GM19238 (cell line): ENCODE data around the gene COL25A1.
"Not testable (repeated sequence)": the region's sequence is repeated elsewhere in the genome, so short reads cannot be mapped to it uniquely, and the experiment has no call there.

Source experiments
- DNase-seq: peaks from one replicate; pipeline ENCODE4 v3.0.0; 2011; ENCODE audit warnings: low spot score; ENCODE audit not compliant: insufficient read length

Gene COL25A1

GRCh38 chr4:109014593-109015412, 287.7 kb downstream of the COL25A1 start:
- DNase-seq: no peak

- DNase-seq: no peak
Measured at GRCh38 chr4:109012286-109012880, 290.1 kb downstream of the COL25A1 start.

- no peak for DNase-seq
Measured at GRCh38 chr4:109011241-109012026, 291.0 kb downstream of the COL25A1 start.

GRCh38 chr4:109010521-109010920, 291.9 kb downstream of the COL25A1 start:
- DNase-seq: no peak

GRCh38 chr4:109009909-109010308, 292.5 kb downstream of the COL25A1 start:
- no peak for DNase-seq

- DNase-seq: no peak
Measured at GRCh38 chr4:109007976-109008375, 294.5 kb downstream of the COL25A1 start.

- DNase-seq: no peak
Measured at GRCh38 chr4:109005523-109005922, 296.9 kb downstream of the COL25A1 start.

- DNase-seq: no peak
Measured at GRCh38 chr4:109004418-109004817, 298.0 kb downstream of the COL25A1 start.

GRCh38 chr4:109003964-109004363, 298.5 kb downstream of the COL25A1 start:
- DNase-seq: no peak

GRCh38 chr4:108991551-108992328, 310.7 kb downstream of the COL25A1 start:
- no peak for DNase-seq

- no peak for DNase-seq
Measured at GRCh38 chr4:108988464-108989195, 313.8 kb downstream of the COL25A1 start.

GRCh38 chr4:108984495-108984894, 318.0 kb downstream of the COL25A1 start:
- not testable (repeated sequence) for DNase-seq

GRCh38 chr4:108982402-108983185, 319.9 kb downstream of the COL25A1 start:
- DNase-seq: no peak

- DNase-seq: no peak
Measured at GRCh38 chr4:108980455-108981239, 321.8 kb downstream of the COL25A1 start.

- DNase-seq: no peak
Measured at GRCh38 chr4:108979759-108980158, 322.7 kb downstream of the COL25A1 start.

- no peak for DNase-seq
Measured at GRCh38 chr4:108978066-108978465, 324.4 kb downstream of the COL25A1 start.

- DNase-seq: no peak
Measured at GRCh38 chr4:108972613-108973283, 329.7 kb downstream of the COL25A1 start.

- DNase-seq: no peak
Measured at GRCh38 chr4:108971473-108971872, 331.0 kb downstream of the COL25A1 start.
